ENCODE results near the gene CHGA.

DNA sequence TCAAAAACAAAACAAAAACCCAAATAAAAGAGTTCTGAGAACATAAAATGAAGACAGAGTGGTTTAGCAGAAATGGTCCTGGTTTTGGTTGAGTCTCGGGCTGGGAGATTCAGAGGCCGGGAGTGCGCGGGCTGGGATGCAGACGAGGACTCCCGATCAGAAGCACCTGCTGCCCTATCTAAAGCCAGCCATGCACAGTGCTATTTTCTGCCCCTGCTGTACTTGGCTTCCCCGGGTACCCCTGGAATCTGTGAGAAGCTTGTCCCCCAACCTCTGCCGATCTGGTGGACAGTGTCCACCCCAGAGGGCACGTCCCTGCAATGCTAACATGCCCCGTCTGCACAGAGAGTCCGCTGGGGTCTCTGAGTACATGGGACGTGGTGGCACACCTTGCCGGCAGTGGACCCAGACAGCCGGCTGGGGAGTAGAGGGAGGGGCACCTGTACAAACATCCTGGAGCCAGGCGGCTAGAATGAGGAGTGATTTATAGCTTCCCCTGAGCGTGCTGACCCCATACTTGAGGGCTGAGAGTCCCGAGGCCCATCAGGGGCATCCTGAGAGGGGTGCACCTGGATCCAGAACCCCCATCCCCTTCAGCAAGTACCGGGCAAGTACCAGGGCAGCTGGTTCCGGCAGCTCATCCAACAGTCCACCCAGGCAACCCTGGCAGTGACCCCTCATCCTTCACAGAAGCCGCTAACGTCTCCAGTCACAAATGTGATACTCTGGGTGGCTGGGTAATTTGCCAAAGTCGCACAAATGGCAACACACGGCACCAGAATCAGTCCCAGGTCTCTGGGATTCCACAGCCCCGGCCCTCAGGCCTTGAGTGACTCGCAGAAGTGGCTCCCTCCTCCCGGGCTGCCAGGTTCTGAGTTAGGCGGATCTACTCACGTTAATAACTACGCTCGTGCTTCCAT lies 37.1 kb downstream of the CHGA start:
- TF ChIP-seq E2F5 (CRISPR knock-in tag; IDR thresholded peaks at IDR 0.05) = no peak
- TF ChIP-seq, protein P1, sequence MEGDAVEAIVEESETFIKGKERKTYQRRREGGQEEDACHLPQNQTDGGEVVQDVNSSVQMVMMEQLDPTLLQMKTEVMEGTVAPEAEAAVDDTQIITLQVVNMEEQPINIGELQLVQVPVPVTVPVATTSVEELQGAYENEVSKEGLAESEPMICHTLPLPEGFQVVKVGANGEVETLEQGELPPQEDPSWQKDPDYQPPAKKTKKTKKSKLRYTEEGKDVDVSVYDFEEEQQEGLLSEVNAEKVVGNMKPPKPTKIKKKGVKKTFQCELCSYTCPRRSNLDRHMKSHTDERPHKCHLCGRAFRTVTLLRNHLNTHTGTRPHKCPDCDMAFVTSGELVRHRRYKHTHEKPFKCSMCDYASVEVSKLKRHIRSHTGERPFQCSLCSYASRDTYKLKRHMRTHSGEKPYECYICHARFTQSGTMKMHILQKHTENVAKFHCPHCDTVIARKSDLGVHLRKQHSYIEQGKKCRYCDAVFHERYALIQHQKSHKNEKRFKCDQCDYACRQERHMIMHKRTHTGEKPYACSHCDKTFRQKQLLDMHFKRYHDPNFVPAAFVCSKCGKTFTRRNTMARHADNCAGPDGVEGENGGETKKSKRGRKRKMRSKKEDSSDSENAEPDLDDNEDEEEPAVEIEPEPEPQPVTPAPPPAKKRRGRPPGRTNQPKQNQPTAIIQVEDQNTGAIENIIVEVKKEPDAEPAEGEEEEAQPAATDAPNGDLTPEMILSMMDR (IDR thresholded peaks at IDR 0.05) = no peak
- TF ChIP-seq JAZF1 (CRISPR knock-in tag; IDR thresholded peaks at IDR 0.05) = no peak
